Astrocyte (in vitro differentiated cells and primary cell): ENCODE measurements around the gene MAPKBP1. TPM values are rescaled to one million over a fixed set of nuclear protein-coding genes. Genes with fewer than 3 reads are reported as not detected.

Experiments used
- DNase-seq: peaks from one replicate; pipeline ENCODE4 v3.0.0-alpha.2; 2010; ENCODE audit warnings: low read depth
- FAIRE-seq: peaks from 2 replicates; lab custom pipeline; 2011; peaks lifted over from hg19 to GRCh38; lab: Jason Lieb, UNC
- H2AFZ ChIP-seq: 2 replicates; pipeline ENCODE4 v1.6.0; 2012; ENCODE audit warnings: low read depth, low read length, inconsistent platforms
- H3K27ac ChIP-seq: 2 replicates; pipeline ENCODE4 v1.5.1; 2011; ENCODE audit warnings: low read depth, low read length, inconsistent platforms
- H3K27me3 ChIP-seq: 2 replicates; pipeline ENCODE4 v1.6.0; 2011; ENCODE audit warnings: low read length, inconsistent platforms; ENCODE audit not compliant: insufficient read depth
- H3K36me3 ChIP-seq: 2 replicates; pipeline ENCODE4 v1.5.1; 2011; ENCODE audit warnings: low read length, inconsistent platforms; ENCODE audit not compliant: insufficient read depth
- H3K4me1 ChIP-seq: 2 replicates; pipeline ENCODE4 v1.5.1; 2011; ENCODE audit warnings: low read length, inconsistent platforms; ENCODE audit not compliant: insufficient read depth
- H3K4me2 ChIP-seq: 2 replicates; pipeline ENCODE4 v1.6.0; 2012; ENCODE audit warnings: low read length, inconsistent platforms
- H3K4me3 ChIP-seq: 2 replicates; pipeline ENCODE4 v1.5.1; 2011; ENCODE audit warnings: low read depth, mild to moderate bottlenecking, low read length, inconsistent platforms; ENCODE audit not compliant: insufficient read depth
- H3K79me2 ChIP-seq: 2 replicates; pipeline ENCODE4 v1.6.0; 2012; ENCODE audit warnings: mild to moderate bottlenecking, low read length, inconsistent platforms; ENCODE audit not compliant: insufficient read depth
- H3K9ac ChIP-seq: 2 replicates; pipeline ENCODE4 v1.6.0; 2012; ENCODE audit warnings: mild to moderate bottlenecking, low read length, inconsistent platforms
- H3K9me3 ChIP-seq: 2 replicates; pipeline ENCODE4 v1.5.1; 2012; ENCODE audit warnings: low read depth, mild to moderate bottlenecking, low read length, inconsistent platforms; ENCODE audit not compliant: insufficient read depth
- H4K20me1 ChIP-seq: 2 replicates; pipeline ENCODE4 v1.6.0; 2012; ENCODE audit warnings: low read length, inconsistent platforms; ENCODE audit not compliant: insufficient read depth
- H3K27ac Mint-ChIP-seq: one replicate; pipeline ENCODE4 v1.8.0; 2021; ENCODE audit warnings: mild to moderate bottlenecking, mixed read lengths; ENCODE audit not compliant: unreplicated experiment
- H3K27me3 Mint-ChIP-seq: one replicate; pipeline ENCODE4 v1.8.0; 2021; ENCODE audit warnings: low read depth, mixed read lengths; ENCODE audit not compliant: unreplicated experiment
- H3K36me3 Mint-ChIP-seq: one replicate; pipeline ENCODE4 v1.8.0; 2021; ENCODE audit warnings: low read depth, mixed read lengths; ENCODE audit not compliant: unreplicated experiment
- H3K4me1 Mint-ChIP-seq: one replicate; pipeline ENCODE4 v1.8.0; 2021; ENCODE audit warnings: low read depth, mixed read lengths; ENCODE audit not compliant: unreplicated experiment
- H3K4me3 Mint-ChIP-seq: one replicate; pipeline ENCODE4 v1.8.0; 2021; ENCODE audit warnings: mild to moderate bottlenecking, moderate library complexity, mixed read lengths; ENCODE audit not compliant: unreplicated experiment
- H3K9me3 Mint-ChIP-seq: one replicate; pipeline ENCODE4 v1.8.0; 2021; ENCODE audit warnings: mild to moderate bottlenecking, mixed read lengths; ENCODE audit not compliant: unreplicated experiment
- CTCF ChIP-seq: IDR thresholded peaks from 2 replicates; pipeline ENCODE4 v1.5.1; 2011; ENCODE audit warnings: low read depth, mild to moderate bottlenecking, inconsistent platforms, low read length, moderate library complexity; ENCODE audit not compliant: insufficient read depth
- EZH2 ChIP-seq: IDR thresholded peaks from 2 replicates; pipeline ENCODE4 v1.6.1; 2012; ENCODE audit warnings: mild to moderate bottlenecking, low read length, inconsistent platforms; ENCODE audit not compliant: insufficient read depth
- total RNA-seq: library from RNA; stranded (reverse); gene quantifications from 2 replicates; pipeline ENCODE4 v1.2.1, GENCODE V29; 2021

MAPKBP1 gene
- total RNA-seq, 1 donor from 2014 or later: 30.8 TPM

GRCh38 chr15:41832875-41833274 lies 58.6 kb downstream of the MAPKBP1 start:
- Histone ChIP-seq H3K27ac (no peak overlapping the region), H3K4me1 (peaks cover 7% of the 10 kb centered on the region), H3K4me2 (no peak overlapping the region), H2AFZ (no peak overlapping the region), H3K79me2 (peaks cover 6% of the 10 kb centered on the region), H3K36me3 (peaks cover 2% of the 10 kb centered on the region), H3K9me3 (no peaks in the 10 kb centered on the region), H4K20me1 (peaks cover 30% of the 10 kb centered on the region), H3K9ac (no peak overlapping the region), H3K4me3 (no peak overlapping the region), H3K27me3 (no peaks in the 10 kb centered on the region)
- Mint-ChIP-seq H3K4me3 (no peak overlapping the region), H3K27ac (no peak overlapping the region), H3K27me3 (no peaks in the 10 kb centered on the region), H3K4me1 (peaks cover 4% of the 10 kb centered on the region), H3K36me3 (peaks cover 17% of the 10 kb centered on the region), H3K9me3 (peaks cover 2% of the 10 kb centered on the region)
- FAIRE-seq (no peak), DNase-seq (no peak)
- TF ChIP-seq CTCF (no peak), EZH2 (no peak)

- peaks cover 30% of the 10 kb centered on the region for H4K20me1 ChIP-seq
- peaks cover 17% of the 10 kb centered on the region for H3K36me3 Mint-ChIP-seq
- H3K79me2 ChIP-seq: peaks cover 6% of the 10 kb centered on the region
- peaks cover 2% of the 10 kb centered on the region for H3K9me3 Mint-ChIP-seq
- no peaks in the 10 kb centered on the region for H3K9me3 ChIP-seq
- no peaks in the 10 kb centered on the region for H3K27me3 Mint-ChIP-seq
- no peak overlapping the region for H3K4me3 Mint-ChIP-seq
- no peak overlapping the region for H2AFZ ChIP-seq
- peaks cover 2% of the 10 kb centered on the region for H3K4me1 Mint-ChIP-seq
- no peak overlapping the region for H3K4me2 ChIP-seq
- H3K9ac ChIP-seq: no peak overlapping the region
- H3K27ac Mint-ChIP-seq: peak overlapping the region; percentile 34
- H3K4me1 ChIP-seq: no peaks in the 10 kb centered on the region
- DNase-seq (no peak), FAIRE-seq (no peak)
- peaks cover 2% of the 10 kb centered on the region for H3K36me3 ChIP-seq
- H3K27me3 ChIP-seq: no peaks in the 10 kb centered on the region
- no peak overlapping the region for H3K27ac ChIP-seq
- H3K4me3 ChIP-seq: no peak overlapping the region
- TF ChIP-seq CTCF (no peak), EZH2 (no peak)
Observed at GRCh38 chr15:41834096-41834495, 59.8 kb downstream of the MAPKBP1 start.

GRCh38 chr15:41836073-41836472 lies 61.8 kb downstream of the MAPKBP1 start:
- DNase-seq (no peak), FAIRE-seq (no peak)
- H3K9me3 ChIP-seq: no peaks in the 10 kb centered on the region
- H3K27me3 Mint-ChIP-seq: no peaks in the 10 kb centered on the region
- H3K4me3 Mint-ChIP-seq: no peak overlapping the region
- peaks cover 19% of the 10 kb centered on the region for H4K20me1 ChIP-seq
- peaks cover 2% of the 10 kb centered on the region for H3K4me1 Mint-ChIP-seq
- TF ChIP-seq CTCF: no peak
- no peak for TF ChIP-seq EZH2
- H3K4me1 ChIP-seq: no peaks in the 10 kb centered on the region
- H3K4me3 ChIP-seq: no peak overlapping the region
- peaks cover 2% of the 10 kb centered on the region for H3K36me3 ChIP-seq
- H3K79me2 ChIP-seq: no peaks in the 10 kb centered on the region
- no peak overlapping the region for H3K4me2 ChIP-seq
- no peak overlapping the region for H3K27ac Mint-ChIP-seq
- no peak overlapping the region for H3K9ac ChIP-seq
- H3K36me3 Mint-ChIP-seq: peaks cover 18% of the 10 kb centered on the region
- H3K27ac ChIP-seq: no peak overlapping the region
- H3K27me3 ChIP-seq: no peaks in the 10 kb centered on the region
- no peak overlapping the region for H2AFZ ChIP-seq
- H3K9me3 Mint-ChIP-seq: peaks cover 2% of the 10 kb centered on the region
